LNCaP clone FGC (cell line): Measurements from ENCODE around the gene STXBP2.

Source experiments
- DNase-seq: peaks from one replicate; pipeline ENCODE4 v3.0.0-alpha.2; 2011; ENCODE audit warnings: low read depth
- H3K4me3 ChIP-seq: 2 replicates; pipeline ENCODE4 v1.5.1; 2011; ENCODE audit warnings: mild to moderate bottlenecking, low read depth, low read length, control low read depth
- TF ChIP-seq, protein P1 (sequence below): IDR thresholded peaks from 2 replicates; pipeline ENCODE4 v1.5.1; 2012; ENCODE audit warnings: mild to moderate bottlenecking; ENCODE audit not compliant: control insufficient read depth, insufficient read depth; ENCODE audit errors: extremely low read depth

STXBP2 gene

GRCh38 chr19:7636317-7636690 is 606 bp upstream of the STXBP2 start:
- no peak for DNase-seq
- peak overlapping the region; percentile 94; the same call in 1 of the 2 replicates for H3K4me3 ChIP-seq
- TF ChIP-seq, protein P1, sequence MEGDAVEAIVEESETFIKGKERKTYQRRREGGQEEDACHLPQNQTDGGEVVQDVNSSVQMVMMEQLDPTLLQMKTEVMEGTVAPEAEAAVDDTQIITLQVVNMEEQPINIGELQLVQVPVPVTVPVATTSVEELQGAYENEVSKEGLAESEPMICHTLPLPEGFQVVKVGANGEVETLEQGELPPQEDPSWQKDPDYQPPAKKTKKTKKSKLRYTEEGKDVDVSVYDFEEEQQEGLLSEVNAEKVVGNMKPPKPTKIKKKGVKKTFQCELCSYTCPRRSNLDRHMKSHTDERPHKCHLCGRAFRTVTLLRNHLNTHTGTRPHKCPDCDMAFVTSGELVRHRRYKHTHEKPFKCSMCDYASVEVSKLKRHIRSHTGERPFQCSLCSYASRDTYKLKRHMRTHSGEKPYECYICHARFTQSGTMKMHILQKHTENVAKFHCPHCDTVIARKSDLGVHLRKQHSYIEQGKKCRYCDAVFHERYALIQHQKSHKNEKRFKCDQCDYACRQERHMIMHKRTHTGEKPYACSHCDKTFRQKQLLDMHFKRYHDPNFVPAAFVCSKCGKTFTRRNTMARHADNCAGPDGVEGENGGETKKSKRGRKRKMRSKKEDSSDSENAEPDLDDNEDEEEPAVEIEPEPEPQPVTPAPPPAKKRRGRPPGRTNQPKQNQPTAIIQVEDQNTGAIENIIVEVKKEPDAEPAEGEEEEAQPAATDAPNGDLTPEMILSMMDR: no peak

DNA sequence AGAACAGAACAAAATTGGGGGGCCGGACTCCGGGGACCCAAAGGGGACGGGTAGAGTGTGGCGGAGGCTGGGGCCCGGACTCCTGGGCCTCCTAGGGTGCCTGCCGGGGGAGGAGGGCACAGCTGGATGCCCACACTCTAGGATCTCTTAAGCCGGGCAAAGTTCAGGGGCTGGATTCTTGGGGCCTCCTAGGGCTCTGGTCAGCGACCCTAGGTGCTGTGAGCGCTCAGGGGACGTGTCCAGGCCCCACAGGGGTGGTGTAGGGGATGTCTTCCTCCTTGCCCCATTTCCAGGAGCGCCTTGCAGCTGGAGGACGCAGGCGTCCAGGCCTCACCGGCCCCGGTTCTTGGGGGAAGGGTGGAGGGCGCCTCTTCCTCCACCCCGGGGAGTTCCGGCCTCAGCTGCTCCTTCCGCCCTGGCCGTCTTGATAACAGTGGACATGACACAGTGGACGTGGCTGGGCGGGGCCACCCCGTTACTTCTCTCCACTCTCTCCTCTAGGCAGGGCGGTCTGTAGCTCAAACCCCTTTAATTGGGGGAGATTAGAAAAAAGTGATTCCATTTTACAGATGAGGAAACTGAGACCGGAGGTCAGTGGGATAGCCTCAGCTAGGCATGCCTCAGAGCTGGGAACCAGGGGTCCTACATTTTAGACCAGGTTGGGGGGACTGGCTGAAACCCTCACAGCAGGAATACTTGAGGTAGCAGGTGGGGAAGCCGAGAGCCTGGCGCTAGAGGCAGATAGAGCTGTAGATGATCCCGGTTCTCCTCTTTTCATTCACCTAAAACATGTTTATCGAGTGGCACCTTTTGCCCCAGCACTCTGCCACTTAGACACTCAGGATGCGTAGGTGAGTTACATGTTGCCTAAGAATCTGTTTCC is 705 bp downstream of the STXBP2 start:
- TF ChIP-seq, protein P1: no peak
- DNase-seq: no peak
- H3K4me3 ChIP-seq: peak overlapping the region; percentile 94

DNA sequence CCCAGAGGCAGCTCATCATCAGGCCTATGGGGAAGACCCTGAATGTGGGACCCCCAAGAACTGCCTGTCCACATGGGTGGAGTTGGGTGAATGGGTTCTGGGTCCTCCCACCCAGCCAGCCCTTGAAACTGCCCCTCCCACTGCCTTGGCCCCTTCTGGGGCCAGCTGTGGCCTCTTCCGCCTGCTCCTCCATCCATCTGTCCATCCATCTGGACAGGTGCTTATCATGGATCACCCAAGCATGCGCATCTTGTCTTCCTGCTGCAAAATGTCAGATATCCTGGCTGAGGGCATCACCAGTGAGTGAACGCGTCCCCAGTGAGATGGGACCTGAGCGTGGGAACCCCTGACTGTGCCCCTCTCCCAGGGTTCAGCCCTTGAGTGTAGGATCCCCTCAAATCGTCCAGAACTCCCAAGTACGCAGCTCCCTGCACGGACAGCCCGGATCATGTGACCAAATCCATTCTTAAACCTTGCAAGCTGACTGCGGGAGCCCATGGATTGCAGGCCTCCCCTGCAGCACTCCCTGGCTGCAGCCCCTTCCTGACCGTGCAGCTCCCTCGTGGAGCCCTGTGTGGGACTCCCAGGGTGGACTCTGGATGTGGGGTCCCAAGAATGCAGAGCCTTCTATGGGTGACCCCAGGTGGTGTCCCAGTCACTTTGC is 2.0 kb downstream of the STXBP2 start:
- DNase-seq: no peak
- TF ChIP-seq, protein P1: no peak
- no peak overlapping the region for H3K4me3 ChIP-seq

DNA sequence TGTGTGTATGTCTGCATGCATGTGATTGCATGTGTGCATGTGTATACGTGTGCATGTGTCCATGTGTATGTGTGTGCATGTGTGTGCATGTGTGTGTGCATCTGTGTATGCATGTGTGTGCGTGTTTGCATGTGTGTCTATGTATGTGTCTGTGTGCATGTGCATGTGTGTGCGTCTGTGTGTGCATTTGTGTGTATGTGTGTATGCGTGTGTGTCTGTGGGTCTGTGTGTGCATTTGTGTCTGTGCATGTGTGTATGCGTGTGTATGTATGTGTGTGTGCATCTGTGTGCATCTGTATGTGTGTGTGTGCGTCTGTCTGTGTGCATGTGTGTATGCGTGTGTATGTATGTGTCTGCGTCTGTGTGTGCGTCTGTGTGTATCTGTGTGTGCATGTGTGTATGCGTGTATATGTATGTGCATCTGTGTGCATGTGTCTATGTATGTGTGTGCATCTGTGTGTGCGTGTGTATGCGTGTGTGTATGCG is 3.0 kb downstream of the STXBP2 start:
- TF ChIP-seq, protein P1: no peak
- DNase-seq: no peak
- no peak overlapping the region for H3K4me3 ChIP-seq

GRCh38 chr19:7640803-7641202 is 3.9 kb downstream of the STXBP2 start:
- no peak for DNase-seq
- H3K4me3 ChIP-seq: no peak overlapping the region
- TF ChIP-seq, protein P1: no peak

DNA sequence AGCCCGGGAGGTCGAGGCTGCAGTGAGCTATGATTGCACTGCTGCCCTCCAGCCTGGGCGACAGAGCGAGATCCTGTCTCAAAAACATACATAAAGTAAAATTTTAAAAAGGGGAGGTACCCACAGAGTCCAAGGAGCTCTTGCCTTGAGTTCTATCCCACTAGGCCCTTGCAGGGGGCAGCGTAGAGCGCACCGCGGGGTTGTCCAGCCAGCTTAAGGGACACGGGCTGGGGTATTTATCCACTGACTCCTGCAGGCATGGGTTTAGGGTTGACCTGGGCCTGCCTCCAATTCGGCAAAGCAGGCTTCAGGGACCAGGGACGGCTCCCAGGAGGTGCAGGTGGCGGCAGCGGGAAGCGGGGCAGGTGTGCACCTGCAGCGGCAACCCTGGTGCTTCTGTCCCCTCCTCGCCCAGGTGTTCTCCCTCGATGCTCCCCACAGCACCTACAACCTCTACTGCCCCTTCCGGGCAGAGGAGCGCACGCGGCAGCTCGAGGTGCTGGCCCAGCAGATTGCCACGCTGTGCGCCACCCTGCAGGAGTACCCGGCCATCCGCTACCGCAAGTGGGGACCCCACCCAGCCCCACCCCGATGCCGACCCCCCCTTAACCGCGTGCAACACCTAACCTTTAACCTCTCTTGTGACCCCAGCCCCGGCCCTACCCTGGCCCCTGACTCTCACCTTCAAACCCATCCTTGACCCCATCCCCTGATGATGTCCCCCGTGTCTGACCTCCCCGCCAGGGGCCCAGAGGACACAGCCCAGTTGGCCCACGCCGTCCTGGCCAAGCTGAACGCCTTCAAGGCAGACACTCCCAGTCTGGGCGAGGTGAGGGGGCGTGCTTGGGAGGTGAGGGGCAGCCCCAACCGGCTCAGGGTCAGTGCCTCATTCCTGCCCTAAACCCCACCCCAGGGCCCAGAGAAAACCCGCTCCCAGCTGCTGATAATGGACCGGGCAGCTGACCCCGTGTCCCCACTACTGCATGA is 4.7 kb downstream of the STXBP2 start:
- DNase-seq: no peak
- H3K4me3 ChIP-seq: no peak overlapping the region
- TF ChIP-seq, protein P1: no peak
